Osteoblast (primary cell): Measurements from ENCODE around the gene SEMA5B. TPM values are rescaled to one million over a fixed set of nuclear protein-coding genes. Genes with fewer than 3 reads are reported as not detected.

Experiments used
- DNase-seq: peaks from one replicate; pipeline ENCODE4 v3.0.0; 2011; ENCODE audit warnings: low spot score, mixed read lengths; ENCODE audit not compliant: insufficient read length; ENCODE audit errors: missing footprints
- H2AFZ ChIP-seq: 2 replicates; pipeline ENCODE4 v1.6.0; 2011; ENCODE audit warnings: mild to moderate bottlenecking, low read length
- H3K27ac ChIP-seq: 2 replicates; pipeline ENCODE4 v1.5.1; 2011; ENCODE audit warnings: mild to moderate bottlenecking, low read depth, low read length, moderate library complexity
- H3K27me3 ChIP-seq: 2 replicates; pipeline ENCODE4 v1.6.0; 2012; ENCODE audit warnings: mild to moderate bottlenecking, control low read depth, inconsistent platforms, low read length, moderate library complexity; ENCODE audit not compliant: insufficient read depth
- H3K36me3 ChIP-seq: 2 replicates; pipeline ENCODE4 v1.5.1; 2011; ENCODE audit warnings: mild to moderate bottlenecking, low read length, control low read depth, moderate library complexity; ENCODE audit not compliant: insufficient read depth
- H3K4me1 ChIP-seq: 2 replicates; pipeline ENCODE4 v1.5.1; 2011; ENCODE audit warnings: mild to moderate bottlenecking, low read length, control low read depth, moderate library complexity; ENCODE audit not compliant: insufficient read depth
- H3K4me2 ChIP-seq: 2 replicates; pipeline ENCODE4 v1.6.0; 2011; ENCODE audit warnings: mild to moderate bottlenecking, low read length; ENCODE audit not compliant: insufficient read depth
- H3K4me3 ChIP-seq: fragments of 200-600 bp; sonication (generic); 3 replicates; pipeline ENCODE4 v1.5.1; 2012; ENCODE audit warnings: mild to moderate bottlenecking, low read length, inconsistent platforms; ENCODE audit not compliant: insufficient read depth
- H3K79me2 ChIP-seq: 2 replicates; pipeline ENCODE4 v1.6.0; 2012; ENCODE audit warnings: mild to moderate bottlenecking, low read length, control low read depth, inconsistent platforms; ENCODE audit not compliant: insufficient read depth
- H3K9me3 ChIP-seq: 2 replicates; pipeline ENCODE4 v1.5.1; 2011; ENCODE audit warnings: low read depth, low read length, control low read depth
- H4K20me1 ChIP-seq: 2 replicates; pipeline ENCODE4 v1.6.0; 2012; ENCODE audit warnings: mild to moderate bottlenecking, low read length, control low read depth; ENCODE audit not compliant: insufficient read depth
- CTCF ChIP-seq: IDR thresholded peaks from 2 replicates; pipeline ENCODE4 v1.5.1; 2011; ENCODE audit warnings: mild to moderate bottlenecking, low read depth, low read length, moderate library complexity; ENCODE audit errors: extremely low read depth
- total RNA-seq: library from RNA; depleted of rRNA; stranded (reverse); fragments of >200 nt; gene quantifications from 2 replicates; pipeline ENCODE4 v1.2.3, GENCODE V29; 2012

The SEMA5B gene
- total RNA-seq, 1 donor = not detected

- no peak for TF ChIP-seq CTCF
- no peaks in the 10 kb centered on the region for H3K9me3 ChIP-seq
- H3K27me3 ChIP-seq = peaks cover 54% of the 10 kb centered on the region
Measured at GRCh38 chr3:123034996-123035395, 7.4 kb upstream of the SEMA5B start.

GRCh38 chr3:123034120-123034519 is 6.6 kb upstream of the SEMA5B start:
- no peak overlapping the region for H3K27ac ChIP-seq
- no peaks in the 10 kb centered on the region for H4K20me1 ChIP-seq
- no peak overlapping the region for H3K4me3 ChIP-seq
- no peak overlapping the region for H2AFZ ChIP-seq
- no peak for TF ChIP-seq CTCF
- H3K27me3 ChIP-seq = peaks cover 59% of the 10 kb centered on the region
- H3K79me2 ChIP-seq = no peaks in the 10 kb centered on the region
- no peaks in the 10 kb centered on the region for H3K36me3 ChIP-seq
- peaks cover 11% of the 10 kb centered on the region for H3K4me1 ChIP-seq
- H3K9me3 ChIP-seq = no peaks in the 10 kb centered on the region
- no peak overlapping the region for H3K4me2 ChIP-seq
- no peak for DNase-seq

More at GRCh38 chr3:123034996-123035395, 7.4 kb upstream of the SEMA5B start:
- H2AFZ ChIP-seq = no peak overlapping the region
- no peak overlapping the region for H3K4me3 ChIP-seq
- H3K4me1 ChIP-seq = peaks cover 11% of the 10 kb centered on the region
- H3K4me2 ChIP-seq = no peak overlapping the region
- no peaks in the 10 kb centered on the region for H3K79me2 ChIP-seq
- H4K20me1 ChIP-seq = no peaks in the 10 kb centered on the region
- H3K36me3 ChIP-seq = no peaks in the 10 kb centered on the region
- DNase-seq = no peak
- no peak overlapping the region for H3K27ac ChIP-seq

GRCh38 chr3:123032057-123032456 is 4.5 kb upstream of the SEMA5B start:
- TF ChIP-seq CTCF = no peak
- Histone ChIP-seq H3K36me3 (no peaks in the 10 kb centered on the region), H3K27ac (no peak overlapping the region), H3K9me3 (no peaks in the 10 kb centered on the region), H3K4me1 (peaks cover 19% of the 10 kb centered on the region), H3K27me3 (peaks cover 70% of the 10 kb centered on the region), H3K4me2 (no peak overlapping the region), H3K4me3 (no peak overlapping the region), H3K79me2 (no peaks in the 10 kb centered on the region), H4K20me1 (peaks cover 2% of the 10 kb centered on the region), H2AFZ (no peak overlapping the region)
- DNase-seq = no peak

GRCh38 chr3:123031051-123031450 is 3.5 kb upstream of the SEMA5B start:
- Histone ChIP-seq H3K4me3 (no peak overlapping the region), H2AFZ (no peak overlapping the region), H3K36me3 (no peaks in the 10 kb centered on the region), H3K79me2 (no peaks in the 10 kb centered on the region), H3K9me3 (no peaks in the 10 kb centered on the region), H3K27ac (no peak overlapping the region), H3K4me1 (peaks cover 17% of the 10 kb centered on the region), H4K20me1 (peaks cover 2% of the 10 kb centered on the region), H3K4me2 (no peak overlapping the region), H3K27me3 (peaks cover 79% of the 10 kb centered on the region)
- no peak for TF ChIP-seq CTCF
- DNase-seq = no peak
